ENCODE data around the gene CCDC40. TPM values are rescaled to one million over a fixed set of nuclear protein-coding genes. Genes with fewer than 3 reads are reported as not detected.

The CCDC40 gene
- total and polyA plus RNA-seq, 2 of the 13 experiments (the other 11 are each of a cell fraction or from before 2014, with no cell fraction given): 4.1 to 5.5 TPM

- TF ChIP-seq ZNF503 (CRISPR knock-in tag; IDR thresholded peaks at IDR 0.05): peak; percentile 95
- no peak for TF ChIP-seq ZNF720 (CRISPR knock-in tag; IDR thresholded peaks at IDR 0.05)
- peak; percentile 95 for TF ChIP-seq MEF2D (CRISPR knock-in tag; IDR thresholded peaks at IDR 0.05)
- peak; percentile 85; the same call in 1 of the 2 replicates for TF ChIP-seq ZNF335 (CRISPR knock-in tag; IDR thresholded peaks at IDR 0.05)
- TF ChIP-seq ZNF160 (CRISPR knock-in tag; IDR thresholded peaks at IDR 0.05): peak; percentile 89
- 0 out of 2 replicates have a peak, but pooled peaks have one; percentile 94 for TF ChIP-seq FOXO4 (CRISPR knock-in tag; conservative IDR thresholded peaks at IDR 0.05)
- no peak; the same call in 1 of the 2 replicates for TF ChIP-seq ZNF12 (CRISPR knock-in tag; IDR thresholded peaks at IDR 0.05)
- TF ChIP-seq POLR2AphosphoS2 (IDR thresholded peaks at IDR 0.05; ENCODE audit: low read depth, low read length): no peak
- TF ChIP-seq ZNF235 (CRISPR knock-in tag; IDR thresholded peaks at IDR 0.05; ENCODE audit: borderline replicate concordance): 0 out of 2 replicates have a peak, but pooled peaks have one; percentile 61
- peak; percentile 99 for TF ChIP-seq HNRNPL (IDR thresholded peaks at IDR 0.05; ENCODE audit: low read depth, low read length)
- TF ChIP-seq ZEB1 (IDR thresholded peaks at IDR 0.05; ENCODE audit: insufficient replicate concordance, low read depth): no peak
- no peak for TF ChIP-seq ZMAT5 (CRISPR knock-in tag; IDR thresholded peaks at IDR 0.05; ENCODE audit: borderline replicate concordance, low read depth)
- no peak for TF ChIP-seq YEATS2 (CRISPR knock-in tag; IDR thresholded peaks at IDR 0.05; ENCODE audit: borderline replicate concordance)
- TF ChIP-seq ARID4A (CRISPR knock-in tag; IDR thresholded peaks at IDR 0.05; ENCODE audit: borderline replicate concordance): peak; percentile 82; the same call in 1 of the 2 replicates
- peak; percentile 73; the same call in 1 of the 2 replicates for TF ChIP-seq CBX5 (CRISPR knock-in tag; IDR thresholded peaks at IDR 0.05; ENCODE audit: borderline replicate concordance)
- peak; percentile 96 for TF ChIP-seq JUN (CRISPR knock-in tag; IDR thresholded peaks at IDR 0.05)
- peak; percentile 90 for TF ChIP-seq ZNF225 (CRISPR knock-in tag; IDR thresholded peaks at IDR 0.05)
- TF ChIP-seq ZNF350 (CRISPR knock-in tag; IDR thresholded peaks at IDR 0.05; ENCODE audit: borderline replicate concordance, low read depth): peak; percentile 94
- peak; percentile 76; the same call in 1 of the 2 replicates for TF ChIP-seq TGIF2 (CRISPR knock-in tag; IDR thresholded peaks at IDR 0.05)
- TF ChIP-seq NFKBIZ (CRISPR knock-in tag; IDR thresholded peaks at IDR 0.05): 0 out of 2 replicates have a peak, but pooled peaks have one; percentile 28
- TF ChIP-seq CEBPG (CRISPR knock-in tag; IDR thresholded peaks at IDR 0.05): peak; percentile 64
- peak; percentile 92; the same call in 1 of the 2 replicates for TF ChIP-seq HOXA5 (CRISPR knock-in tag; IDR thresholded peaks at IDR 0.05)
- peak; percentile 95 for TF ChIP-seq YEATS4 (CRISPR knock-in tag; IDR thresholded peaks at IDR 0.05; ENCODE audit: borderline replicate concordance)
Observed at GRCh38 chr17:79988185-79988971, 48.1 kb upstream of the CCDC40 start (continued).
